ENCODE results near the gene ZNF93. TPM values are rescaled to one million over a fixed set of nuclear protein-coding genes. Genes with fewer than 3 reads are reported as not detected.

The ZNF93 gene
- total RNA-seq, 1 experiment from 2014 or later: 47.4 TPM

- no peak for TF ChIP-seq CTCF (IDR thresholded peaks at IDR 0.05)
- no peak for TF ChIP-seq ZNF263 (CRISPR knock-in tag; IDR thresholded peaks at IDR 0.05; ENCODE audit: low read depth)
- no peak for TF ChIP-seq ATF2 (CRISPR knock-in tag; IDR thresholded peaks at IDR 0.05; ENCODE audit: borderline replicate concordance, low read depth)
- no peak for TF ChIP-seq ZNF317 (CRISPR knock-in tag; IDR thresholded peaks at IDR 0.05; ENCODE audit: borderline replicate concordance, low read depth)
These were observed 43.8 kb downstream of the ZNF93 start (continued) for GRCh38 chr19:19944583-19944880.

- DNase-seq (ENCODE audit: low spot score): no peak
- no peak overlapping the region for H3K4me3 Mint-ChIP-seq
- H3K36me3 Mint-ChIP-seq: no peaks in the 10 kb centered on the region
- POLR2A ChIA-PET: interaction anchor here (0.6 kb wide), 1 partner anchor 320 kb away, joined by 5 read pairs; no protein-coding TSS in a partner anchor
- H3K27me3 Mint-ChIP-seq (ENCODE audit: low read depth): peaks cover 7% of the 10 kb centered on the region
- peaks cover 3% of the 10 kb centered on the region for H3K9me3 Mint-ChIP-seq
- H3K4me1 Mint-ChIP-seq: peaks cover 6% of the 10 kb centered on the region; the same call in 1 of the 2 replicates
- no peak overlapping the region for H3K27ac Mint-ChIP-seq
- TF ChIP-seq STAT6 (CRISPR knock-in tag; conservative IDR thresholded peaks at IDR 0.05; ENCODE audit: low read depth) (no peak), SOX15 (CRISPR knock-in tag; IDR thresholded peaks at IDR 0.05) (no peak)
- CTCF ChIA-PET: no interaction called here
- no peak for ATAC-seq
These were observed 45.5 kb downstream of the ZNF93 start for GRCh38 chr19:19946226-19946625.

- Mint-ChIP-seq H3K4me3 (no peak overlapping the region), H3K27me3 (ENCODE audit: low read depth) (peaks cover 7% of the 10 kb centered on the region), H3K36me3 (no peaks in the 10 kb centered on the region), H3K9me3 (peaks cover 3% of the 10 kb centered on the region), H3K27ac (no peak overlapping the region), H3K4me1 (no peaks in the 10 kb centered on the region)
- ATAC-seq: no peak
- no peak for DNase-seq (ENCODE audit: low spot score)
- ChIA-PET POLR2A (no interaction called here), CTCF (interaction anchor here (0.6 kb wide), 1 partner anchor 130 kb away, joined by 3 read pairs; no protein-coding TSS in a partner anchor)
- TF ChIP-seq FOXP4 (CRISPR knock-in tag; IDR thresholded peaks at IDR 0.05): no peak
- no peak for TF ChIP-seq GTF2I (CRISPR knock-in tag; conservative IDR thresholded peaks at IDR 0.05)
- no peak for TF ChIP-seq NFATC4 (CRISPR knock-in tag; IDR thresholded peaks at IDR 0.05)
- no peak for TF ChIP-seq ETV6 (CRISPR knock-in tag; IDR thresholded peaks at IDR 0.05)
- TF ChIP-seq SMAD3 (CRISPR knock-in tag; IDR thresholded peaks at IDR 0.05; ENCODE audit: borderline replicate concordance): no peak
- no peak for TF ChIP-seq CDX4 (CRISPR knock-in tag; IDR thresholded peaks at IDR 0.05; ENCODE audit: borderline replicate concordance)
- no peak for TF ChIP-seq ZSCAN18 (CRISPR knock-in tag; IDR thresholded peaks at IDR 0.05)
- TF ChIP-seq NFYB (CRISPR knock-in tag; conservative IDR thresholded peaks at IDR 0.05; ENCODE audit: low read depth): no peak
- no peak for TF ChIP-seq ESRRA (CRISPR knock-in tag; IDR thresholded peaks at IDR 0.05; ENCODE audit: borderline replicate concordance)
- TF ChIP-seq SMAD4 (CRISPR knock-in tag; IDR thresholded peaks at IDR 0.05): no peak
- no peak for TF ChIP-seq NR3C1 (CRISPR knock-in tag; conservative IDR thresholded peaks at IDR 0.05; ENCODE audit: low read depth)
- no peak for TF ChIP-seq TEAD4 (CRISPR knock-in tag; IDR thresholded peaks at IDR 0.05)
- no peak for TF ChIP-seq AR (CRISPR knock-in tag; IDR thresholded peaks at IDR 0.05)
- TF ChIP-seq ERG (CRISPR knock-in tag; IDR thresholded peaks at IDR 0.05): no peak
These were observed 48.1 kb downstream of the ZNF93 start for GRCh38 chr19:19948800-19949199.

Data from WTC11 (cell line).